ENCODE measurements around the gene FOXQ1.

- TF ChIP-seq JUN (IDR thresholded peaks at IDR 0.05; ENCODE audit: borderline replicate concordance, insufficient read depth, insufficient read length, low read depth) = no peak
- TF ChIP-seq, protein P1, sequence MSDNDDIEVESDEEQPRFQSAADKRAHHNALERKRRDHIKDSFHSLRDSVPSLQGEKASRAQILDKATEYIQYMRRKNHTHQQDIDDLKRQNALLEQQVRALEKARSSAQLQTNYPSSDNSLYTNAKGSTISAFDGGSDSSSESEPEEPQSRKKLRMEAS (IDR thresholded peaks at IDR 0.05; ENCODE audit: insufficient read depth, insufficient read length) = no peak
- TF ChIP-seq POLR2A (IDR thresholded peaks at IDR 0.05; ENCODE audit: low read depth, low read length) = no peak
Measured at GRCh38 chr6:1297746-1298145, 14.2 kb upstream of the FOXQ1 start.

Measured in endothelial cell of umbilical vein (primary cell).